Tibial nerve (tissue), 4 donors: Measurements from ENCODE around the gene DEUP1.

Experiments used
- EP300 ChIP-seq, 2 donors: sonication (generic); formaldehyde crosslinking; IDR thresholded peaks; one replicate each; pipeline ENCODE4 v1.6.1; 2017; ENCODE audit warnings: antibody characterized with exemption in 2 of 2, mild to moderate bottlenecking in 1 of 2
- TF ChIP-seq, protein P1 (sequence below), 5 experiments: fragments of 200-600 bp in 3 of 5; fragments of 450-650 bp in 2 of 5; sonication (generic) in 3 of 5; IDR thresholded peaks; one replicate each; pipeline ENCODE4 v1.5.1; 2016 to 2019; ENCODE audit warnings: antibody characterized with exemption in 5 of 5, mild to moderate bottlenecking in 3 of 5, moderate library complexity in 2 of 5

DNA sequence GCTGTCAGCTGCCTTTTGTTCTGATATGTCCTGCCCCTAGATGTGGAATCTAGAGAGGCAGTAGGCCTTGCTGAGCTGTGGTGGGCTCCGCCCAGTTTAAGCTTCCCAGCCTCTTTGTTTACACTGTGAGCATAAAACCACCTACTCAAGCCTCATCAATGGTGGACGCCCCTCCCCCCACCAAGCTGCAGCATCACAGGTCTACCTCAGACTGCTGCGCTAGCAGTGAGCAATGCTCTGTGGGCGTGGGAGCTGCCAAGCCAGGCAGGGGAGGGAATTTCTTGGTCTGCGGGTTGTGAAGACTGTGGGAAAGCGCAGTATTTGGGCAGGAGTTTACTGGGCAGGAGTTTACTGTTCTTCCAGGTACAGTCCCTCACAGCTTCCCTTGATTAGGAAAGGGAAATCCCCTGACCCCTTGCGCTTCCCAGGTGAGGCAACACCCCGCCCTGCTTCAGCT lies 114.1 kb downstream of the DEUP1 start:
- TF ChIP-seq, protein P1, sequence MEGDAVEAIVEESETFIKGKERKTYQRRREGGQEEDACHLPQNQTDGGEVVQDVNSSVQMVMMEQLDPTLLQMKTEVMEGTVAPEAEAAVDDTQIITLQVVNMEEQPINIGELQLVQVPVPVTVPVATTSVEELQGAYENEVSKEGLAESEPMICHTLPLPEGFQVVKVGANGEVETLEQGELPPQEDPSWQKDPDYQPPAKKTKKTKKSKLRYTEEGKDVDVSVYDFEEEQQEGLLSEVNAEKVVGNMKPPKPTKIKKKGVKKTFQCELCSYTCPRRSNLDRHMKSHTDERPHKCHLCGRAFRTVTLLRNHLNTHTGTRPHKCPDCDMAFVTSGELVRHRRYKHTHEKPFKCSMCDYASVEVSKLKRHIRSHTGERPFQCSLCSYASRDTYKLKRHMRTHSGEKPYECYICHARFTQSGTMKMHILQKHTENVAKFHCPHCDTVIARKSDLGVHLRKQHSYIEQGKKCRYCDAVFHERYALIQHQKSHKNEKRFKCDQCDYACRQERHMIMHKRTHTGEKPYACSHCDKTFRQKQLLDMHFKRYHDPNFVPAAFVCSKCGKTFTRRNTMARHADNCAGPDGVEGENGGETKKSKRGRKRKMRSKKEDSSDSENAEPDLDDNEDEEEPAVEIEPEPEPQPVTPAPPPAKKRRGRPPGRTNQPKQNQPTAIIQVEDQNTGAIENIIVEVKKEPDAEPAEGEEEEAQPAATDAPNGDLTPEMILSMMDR (IDR thresholded peaks at IDR 0.05), result no peak
- no peak for TF ChIP-seq EP300 (IDR thresholded peaks at IDR 0.05)
